Fibroblast of skin of scalp (primary cell): ENCODE results near the gene CHID1.

Experiments
- DNase-seq: peaks from one replicate; pipeline ENCODE4 v3.0.0-alpha.2; 2013

The CHID1 gene

GRCh38 chr11:831961-832528, 78.6 kb downstream of the CHID1 start:
- DNase-seq: no peak

- DNase-seq: peak; percentile 53
These were observed 79.3 kb downstream of the CHID1 start for GRCh38 chr11:831118-831864.

- peak; percentile 53 for DNase-seq
These were observed 80.1 kb downstream of the CHID1 start for GRCh38 chr11:830295-831117.

- DNase-seq: no peak
These were observed 80.7 kb downstream of the CHID1 start for GRCh38 chr11:829847-830294.

- peak; percentile 29 for DNase-seq
These were observed 81.3 kb downstream of the CHID1 start for GRCh38 chr11:829176-829846.

GRCh38 chr11:828506-829175, 82.0 kb downstream of the CHID1 start:
- DNase-seq: no peak

DNA sequence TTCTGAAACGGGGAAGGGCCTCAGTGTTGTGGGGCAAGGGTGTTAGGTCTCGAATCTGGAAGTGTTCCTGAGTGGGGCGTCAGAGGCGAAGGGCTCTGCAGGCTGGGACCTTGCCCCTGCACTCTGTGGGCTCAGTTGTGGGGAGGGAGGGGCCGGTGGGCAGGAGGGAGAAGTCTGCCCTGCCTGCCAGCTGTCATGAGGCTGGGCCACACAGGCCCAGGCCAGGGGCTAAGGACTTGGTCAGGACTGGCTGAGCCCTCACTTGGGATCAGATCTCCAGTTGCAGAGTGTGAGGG, 82.8 kb downstream of the CHID1 start, which contains the start of gene CRACR2B:
TSS of gene CRACR2B (plus strand) at position 23 of the 296 bp plus-strand sequence. CDS start 689 bp downstream, outside the sequence.
- no peak for DNase-seq

- DNase-seq: no peak
These were observed 83.3 kb downstream of the CHID1 start for GRCh38 chr11:827146-827896.

DNA sequence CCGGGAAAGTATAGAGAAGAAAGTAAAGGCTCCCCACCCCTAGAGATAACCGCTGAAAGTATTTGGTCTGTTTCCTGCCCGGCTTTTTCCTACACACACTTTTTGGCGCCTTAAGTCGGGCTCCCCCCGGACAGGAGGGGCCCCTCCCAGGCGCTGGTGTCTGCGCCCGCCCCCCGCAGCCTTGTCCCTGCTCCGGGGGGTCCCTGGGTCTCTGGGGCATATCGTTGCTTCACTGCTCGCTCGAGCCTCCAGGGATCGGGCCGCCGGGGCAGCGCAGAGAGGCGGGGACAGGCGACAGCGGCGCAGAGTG, 83.8 kb downstream of the CHID1 start:
- no peak for DNase-seq

DNA sequence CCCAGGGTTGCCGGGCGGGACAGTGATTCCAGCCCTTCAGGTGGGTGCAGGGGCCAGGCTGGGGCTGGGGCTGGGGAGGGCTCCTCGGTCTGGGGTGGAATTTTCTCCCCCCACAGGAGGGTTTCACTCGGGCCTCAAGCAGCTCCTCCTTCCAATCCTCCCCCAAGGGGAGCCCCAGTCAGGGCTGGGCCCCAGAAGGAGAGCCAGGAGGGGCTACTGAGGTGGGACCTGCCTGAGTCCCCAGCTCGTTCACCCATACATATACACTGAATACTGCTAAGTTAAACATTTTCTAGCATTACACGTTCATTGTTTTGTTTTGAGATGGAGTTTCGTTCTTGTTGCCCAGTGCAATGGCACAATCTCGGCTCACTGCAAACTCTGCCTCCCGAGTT, 84.4 kb downstream of the CHID1 start:
- no peak for DNase-seq

DNA sequence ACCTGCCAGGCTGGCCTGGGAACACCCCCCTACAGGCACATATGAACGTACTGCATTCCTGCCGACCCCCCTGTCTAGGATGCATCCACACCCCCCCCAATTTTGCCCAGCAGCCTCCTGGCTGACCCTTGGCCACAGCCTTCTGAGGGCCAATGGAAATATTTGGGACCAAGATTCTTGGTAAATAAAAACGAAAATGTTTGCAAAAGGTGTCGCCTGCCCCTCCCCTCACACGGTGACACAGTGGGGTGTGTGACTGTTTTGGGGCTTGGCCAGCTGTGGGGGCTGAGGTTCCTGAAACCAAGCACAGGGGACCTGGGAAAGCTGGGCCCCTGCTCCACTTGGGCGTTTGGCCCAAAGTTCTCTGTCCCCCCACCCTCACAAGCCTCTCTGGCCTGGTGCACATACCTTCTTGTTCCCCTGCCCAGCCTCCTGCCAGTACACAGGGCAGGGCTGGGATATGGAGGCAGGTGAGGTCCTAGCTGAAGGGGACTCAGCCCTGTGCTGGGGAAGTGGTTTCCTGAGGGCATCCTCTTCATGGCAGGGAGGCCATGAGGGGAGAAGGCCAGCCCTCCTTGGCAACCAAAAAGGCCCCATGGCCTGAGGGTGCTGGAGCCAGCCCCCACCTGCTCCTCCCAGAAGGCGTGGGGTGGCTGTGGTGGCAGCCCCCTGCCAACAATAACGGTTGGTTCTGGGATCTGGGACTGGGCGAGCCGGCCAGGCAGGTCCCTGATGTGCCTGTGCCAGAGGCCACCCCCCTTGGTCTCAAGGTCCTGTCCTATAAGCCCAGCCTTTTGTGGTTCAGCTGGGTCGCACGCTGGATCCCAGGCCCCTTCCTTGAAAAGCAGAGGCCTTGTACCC, 85.0 kb downstream of the CHID1 start:
- no peak for DNase-seq

DNA sequence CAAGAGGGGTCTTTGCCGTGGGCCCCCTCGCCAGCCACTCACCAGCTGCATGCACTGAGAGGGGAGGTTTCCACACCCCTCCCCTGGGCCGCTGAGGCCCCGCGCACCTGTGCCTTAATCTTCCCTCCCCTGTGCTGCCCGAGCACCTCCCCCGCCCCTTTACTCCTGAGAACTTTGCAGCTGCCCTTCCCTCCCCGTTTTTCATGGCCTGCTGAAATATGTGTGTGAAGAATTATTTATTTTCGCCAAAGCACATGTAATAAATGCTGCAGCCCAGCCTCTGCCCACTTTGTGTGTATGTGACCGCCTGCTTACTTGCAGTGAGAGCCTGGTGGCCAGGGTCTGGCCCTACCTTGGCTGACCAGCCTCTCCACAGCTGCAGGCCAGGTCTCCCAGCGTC, 85.7 kb downstream of the CHID1 start:
- DNase-seq: no peak

- DNase-seq: no peak
These were observed 86.2 kb downstream of the CHID1 start for GRCh38 chr11:824292-824880.

- DNase-seq: no peak
These were observed 86.9 kb downstream of the CHID1 start for GRCh38 chr11:823441-824291.

DNA sequence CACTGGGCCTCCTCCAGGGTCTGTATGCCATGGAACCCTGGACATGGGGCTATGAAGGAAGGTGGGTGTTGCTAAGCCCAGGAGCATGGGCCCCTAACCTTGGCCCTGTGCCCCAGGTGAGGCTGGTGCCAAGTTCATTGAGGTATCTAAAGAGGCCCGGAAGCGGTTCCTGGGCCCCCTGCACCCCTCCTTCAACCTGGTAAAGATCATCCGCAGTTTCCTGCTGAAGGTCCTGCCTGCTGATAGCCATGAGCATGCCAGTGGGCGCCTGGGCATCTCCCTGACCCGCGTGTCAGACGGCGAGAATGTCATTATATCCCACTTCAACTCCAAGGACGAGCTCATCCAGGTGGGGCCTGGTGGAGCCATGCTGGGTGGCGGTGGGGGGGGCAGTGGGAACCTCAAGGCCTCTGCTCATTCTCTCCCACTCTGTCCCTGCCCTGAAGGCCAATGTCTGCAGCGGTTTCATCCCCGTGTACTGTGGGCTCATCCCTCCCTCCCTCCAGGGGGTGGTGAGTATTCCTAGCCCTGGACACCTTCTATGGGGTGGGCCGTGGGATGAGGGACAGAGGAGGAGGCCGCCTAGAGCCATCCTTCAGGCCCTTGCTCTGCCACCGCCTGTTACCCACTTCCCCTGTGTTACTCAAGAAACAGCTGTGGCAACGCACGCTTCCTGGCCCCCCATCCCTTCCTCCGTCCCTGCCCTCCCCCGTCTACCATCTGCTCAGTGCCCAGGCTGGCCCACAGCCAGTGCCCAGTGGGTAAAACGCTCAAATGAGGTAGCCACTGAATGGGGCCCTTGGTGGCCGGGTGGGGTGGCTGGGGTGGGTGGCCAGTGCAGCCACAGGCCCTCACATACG, 88.9 kb downstream of the CHID1 start:
- no peak for DNase-seq

DNA sequence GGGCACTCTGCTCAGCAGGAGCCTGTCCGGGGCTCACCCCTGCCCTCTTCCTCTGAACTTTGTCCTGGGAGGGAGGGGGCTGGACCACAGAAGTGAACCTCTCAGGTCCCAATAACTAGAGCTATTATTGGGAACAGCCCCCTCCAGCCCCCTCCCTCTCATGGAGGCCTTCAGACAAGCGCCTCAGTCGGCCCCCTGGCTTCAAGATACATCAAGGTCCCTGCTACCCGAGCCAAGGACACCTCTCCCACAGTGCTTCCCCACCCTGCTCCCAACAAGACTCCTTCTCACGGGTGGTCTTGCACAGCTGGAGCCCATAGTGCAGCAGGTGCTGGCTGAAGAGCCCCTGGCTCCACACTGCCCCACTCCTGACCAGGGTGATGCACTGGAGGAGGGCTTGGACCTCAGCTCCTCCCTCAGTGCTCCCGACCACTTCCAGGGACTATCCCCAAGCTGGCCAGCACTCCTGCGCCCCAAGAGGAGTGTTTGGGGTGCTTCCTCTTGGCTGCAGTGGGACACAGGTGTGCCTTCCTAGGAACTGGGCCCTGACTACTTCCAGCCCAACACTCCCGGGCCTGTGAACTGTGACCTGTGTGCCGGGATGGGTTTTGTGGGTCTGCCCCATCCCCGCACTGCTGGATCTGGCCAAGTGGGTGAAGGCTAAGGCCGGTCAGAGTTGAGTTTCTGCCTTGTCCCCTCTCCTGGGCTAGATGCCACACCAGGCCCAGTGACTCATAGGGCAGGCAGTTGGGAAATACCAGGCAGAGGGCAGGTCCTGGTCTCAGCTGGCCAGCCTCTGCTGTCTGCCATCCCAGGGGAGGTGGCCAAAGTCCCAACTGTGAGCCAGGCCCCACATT, 89.7 kb downstream of the CHID1 start:
- DNase-seq: peak; percentile 45

DNA sequence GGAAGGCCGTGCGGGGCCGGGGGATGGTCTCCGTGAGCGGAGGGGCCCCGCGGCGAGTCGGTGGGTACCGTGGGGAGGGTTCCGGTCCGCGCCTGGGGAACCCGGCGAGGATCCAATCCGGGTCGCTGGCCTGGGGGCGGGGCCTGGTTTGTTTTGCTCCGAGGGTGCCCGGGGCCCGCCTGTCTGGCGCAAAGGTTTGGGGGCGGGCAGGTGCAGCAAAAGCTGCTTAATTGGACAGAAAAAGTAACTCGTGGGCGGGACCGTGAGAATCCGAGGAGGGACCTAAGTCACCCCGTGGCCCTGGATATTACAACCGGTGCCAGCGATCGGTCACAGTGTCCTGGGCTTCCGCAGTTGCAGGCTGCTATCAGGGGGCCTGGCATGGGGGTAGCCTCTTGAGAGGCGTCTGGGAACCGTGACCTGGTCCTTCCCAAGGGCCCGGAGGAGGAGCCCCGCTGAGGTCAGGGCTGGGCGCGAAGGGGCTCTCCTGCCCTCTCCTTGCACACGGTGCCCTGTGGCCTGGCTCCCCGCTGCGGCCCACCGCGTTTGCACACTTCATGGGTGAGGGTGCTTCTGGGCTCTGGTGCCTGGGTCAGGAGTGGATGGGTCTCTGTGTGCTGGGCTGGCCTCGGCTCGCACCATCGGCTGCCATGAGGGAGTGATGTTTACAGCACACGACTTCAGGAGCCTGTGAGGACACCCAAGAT, 90.5 kb downstream of the CHID1 start:
- DNase-seq: peak; percentile 47
